Prostate gland (tissue), 2 donors: Measurements from ENCODE around the gene TCF15. TPM values are rescaled to one million over a fixed set of nuclear protein-coding genes. Genes with fewer than 3 reads are reported as not detected.

Experiments used
- DNase-seq: peaks from one replicate; pipeline ENCODE4 v3.0.0-alpha.2; 2019; ENCODE audit warnings: low spot score
- H3K27ac ChIP-seq, 2 donors: fragments of 200-600 bp; sonication (generic); 2 replicates each; pipeline ENCODE4 v1.5.1; 2017 to 2019
- H3K27me3 ChIP-seq: fragments of 200-600 bp; sonication (generic); replicated peaks from 2 replicates; pipeline ENCODE4 v1.5.1; 2019; ENCODE audit not compliant: insufficient read depth
- H3K36me3 ChIP-seq, 2 donors: fragments of 200-600 bp; sonication (generic); 1 replicate in 1 of 2; 2 replicates in 1 of 2; pipeline versions ENCODE4 v1.5.1 to v1.8.1; 2017 to 2019
- H3K4me1 ChIP-seq: fragments of 200-600 bp; sonication (generic); replicated peaks from 2 replicates; pipeline ENCODE4 v1.5.1; 2019
- H3K4me3 ChIP-seq, 2 donors: fragments of 200-600 bp; sonication (generic); 2 replicates each; pipeline ENCODE4 v1.5.1; 2017 to 2019
- H3K9me3 ChIP-seq: fragments of 200-600 bp; sonication (generic); 2 replicates; pipeline ENCODE4 v1.5.1; 2017
- POLR2A ChIP-seq: fragments of 450-650 bp; IDR thresholded peaks from one replicate; pipeline ENCODE4 v1.6.1; 2016; ENCODE audit warnings: antibody characterized with exemption, mild to moderate bottlenecking
- POLR2AphosphoS5 ChIP-seq: sonication (generic); formaldehyde crosslinking; IDR thresholded peaks from one replicate; pipeline ENCODE4 v1.6.1; 2017; ENCODE audit warnings: antibody characterized with exemption
- WGBS: methylation state at CpG from one replicate; pipeline ENCODE4 v1.1.5; 2018; 5-methylcytosine and 5-hydroxymethylcytosine counted together
- intact Hi-C: fragments of 100-400 bp; cut with DNase I; formaldehyde crosslinking; loops from one replicate; pipeline ENCODE4 v1.14.2; 2022
- total RNA-seq, 2 donors: library from RNA; depleted of rRNA; stranded (reverse); fragments of >200 nt; gene quantifications; one replicate each; pipeline ENCODE4 v1.1.0, GENCODE V29; 2016

The TCF15 gene
- total RNA-seq, 2 donors from 2014 or later: 0.55 to 0.68 TPM

DNA sequence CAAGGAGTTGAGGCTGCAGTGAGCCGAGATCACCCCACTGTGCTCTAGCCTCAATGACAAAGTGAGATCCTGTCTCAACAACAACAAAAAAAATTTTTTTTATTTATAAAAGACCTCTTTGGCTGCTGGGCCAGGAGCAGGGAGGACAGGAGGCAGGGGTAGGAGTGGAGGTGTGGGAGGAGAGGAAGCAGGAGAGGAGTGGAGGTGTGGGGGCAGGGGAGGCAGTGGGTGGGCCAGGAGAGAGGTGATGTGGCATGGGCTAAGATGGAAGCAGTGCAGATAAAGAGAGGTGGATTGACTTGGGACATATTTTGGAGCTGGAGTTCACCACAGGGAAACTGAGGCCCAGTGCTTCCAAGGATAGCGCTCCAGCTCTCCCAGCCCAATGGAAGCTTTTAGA is 53.1 kb downstream of the TCF15 start:
- Histone ChIP-seq H3K4me3 (no peak overlapping the region), H3K27ac (no peak overlapping the region), H3K36me3 (no peaks in the 10 kb centered on the region), H3K9me3 (no peaks in the 10 kb centered on the region), H3K27me3 (no peaks in the 10 kb centered on the region), H3K4me1 (no peaks in the 10 kb centered on the region)
- intact Hi-C loops: no loop called here
- 97% methylated on average over 2 of the region's 2 CpGs for WGBS
- no peak for DNase-seq
- TF ChIP-seq POLR2A: no peak

DNA sequence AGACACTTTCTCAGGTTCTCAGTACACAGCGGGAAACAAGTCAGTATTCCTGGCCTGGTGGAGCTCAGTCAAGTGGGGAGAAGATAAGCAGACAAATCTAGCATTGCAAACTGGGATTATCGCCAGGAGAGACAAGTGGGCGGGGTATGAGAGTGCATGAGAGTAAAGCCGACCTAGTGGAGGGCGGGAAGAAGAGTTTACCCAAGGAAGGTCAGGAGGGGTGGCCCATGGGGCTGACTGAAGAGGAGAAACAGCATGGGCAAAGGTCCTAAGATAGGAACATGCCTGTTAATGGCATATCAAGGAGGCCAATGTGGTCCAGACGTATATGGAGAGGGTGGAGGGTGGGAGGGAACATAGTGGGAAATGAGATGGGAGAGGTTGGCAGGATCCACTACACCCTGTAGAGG is 54.1 kb downstream of the TCF15 start:
- 28% methylated on average over 6 of the region's 6 CpGs for WGBS
- no peak for DNase-seq
- Histone ChIP-seq H3K36me3 (no peaks in the 10 kb centered on the region), H3K4me1 (no peaks in the 10 kb centered on the region), H3K27me3 (no peaks in the 10 kb centered on the region), H3K27ac (no peak overlapping the region), H3K9me3 (no peaks in the 10 kb centered on the region), H3K4me3 (no peak overlapping the region)
- TF ChIP-seq POLR2AphosphoS5: no peak
- intact Hi-C loops: no loop called here

Other genes starting within 250 kb of the TCF15 start
- gene TRIB3, start 229.5 kb downstream of the TCF15 start, total RNA-seq: 10 to 100 TPM; 11.8 to 22.7 TPM
- gene RBCK1, start 202.0 kb downstream of the TCF15 start, total RNA-seq: 100 to 1,000 TPM; 108 to 158 TPM
- gene TBC1D20, start 147.8 kb downstream of the TCF15 start, total RNA-seq: 10 to 100 TPM; 38.0 to 53.1 TPM
- 100 to 1,000 TPM in 1 of 2 donors, 10 to 100 TPM in 1; 66.9 to 152 TPM for gene CSNK2A1, start 66.5 kb downstream of the TCF15 start, total RNA-seq
- gene SRXN1, start 42.9 kb upstream of the TCF15 start, total RNA-seq: 10 to 100 TPM; 33.6 to 41.4 TPM
- gene SCRT2, start 65.5 kb upstream of the TCF15 start, total RNA-seq: under 1 TPM in 1 of 2 donors, not detected in 1; 0.17 TPM
- gene SLC52A3, start 158.2 kb upstream of the TCF15 start, total RNA-seq: 100 to 1,000 TPM in 1 of 2 donors, 10 to 100 TPM in 1; 34.3 to 221 TPM
- 10 to 100 TPM; 15.5 to 33.0 TPM for gene FAM110A, start 223.4 kb upstream of the TCF15 start, total RNA-seq